Skeletal muscle tissue (tissue), 4 donors: ENCODE results near the gene DDX10. TPM values are rescaled to one million over a fixed set of nuclear protein-coding genes. Genes with fewer than 3 reads are reported as not detected.
A peak's percentile ranks its signal among the peaks of the same experiment; 100 is the strongest.

Source experiments
- H3K27ac ChIP-seq: one replicate; pipeline ENCODE4 v1.7.0; 2013; ENCODE audit warnings: mild to moderate bottlenecking, low read depth, low read length, inconsistent platforms
- H3K27me3 ChIP-seq, 3 donors: one replicate each; pipeline ENCODE4 v1.7.0; 2013; ENCODE audit warnings: low read length in 3 of 3; ENCODE audit not compliant: control insufficient read depth in 3 of 3, insufficient read depth in 3 of 3
- H3K36me3 ChIP-seq, 3 donors: one replicate each; pipeline ENCODE4 v1.7.0; 2013; ENCODE audit warnings: low read length in 3 of 3; ENCODE audit not compliant: control insufficient read depth in 3 of 3, insufficient read depth in 3 of 3
- H3K4me1 ChIP-seq, 3 donors: one replicate each; pipeline ENCODE4 v1.7.0; 2013; ENCODE audit warnings: low read length in 3 of 3, mild to moderate bottlenecking in 3 of 3; ENCODE audit not compliant: control insufficient read depth in 3 of 3, insufficient read depth in 3 of 3
- H3K4me3 ChIP-seq, 3 donors: one replicate each; pipeline ENCODE4 v1.7.0; 2013; ENCODE audit warnings: low read length in 3 of 3
- H3K9ac ChIP-seq, 3 donors: one replicate each; pipeline ENCODE4 v1.7.0; 2013; ENCODE audit warnings: low read length in 3 of 3, mild to moderate bottlenecking in 3 of 3, moderate library complexity in 2 of 3, low read depth in 1 of 3
- H3K9me3 ChIP-seq, 3 donors: one replicate each; pipeline ENCODE4 v1.7.0; 2013; ENCODE audit warnings: low read length in 3 of 3; ENCODE audit not compliant: control insufficient read depth in 3 of 3
- total RNA-seq: library from RNA; depleted of rRNA; stranded (reverse); fragments of >200 nt; gene quantifications from one replicate; pipeline ENCODE4 v1.2.3, GENCODE V29; 2014
- donor health status: Osteomylitis.

Gene DDX10
- 19.3 TPM for total RNA-seq

- Histone ChIP-seq H3K27me3 (no peaks in the 10 kb centered on the region), H3K9ac (peak within 1 kb of the TSS; percentile 85 to 88 (median 86)), H3K4me1 (peaks cover 7 to 19% (median 11%) of the 10 kb centered on the region in 3 donors), H3K27ac (peak within 1 kb of the TSS; percentile 78), H3K9me3 (no peaks in the 10 kb centered on the region), H3K4me3 (peak within 1 kb of the TSS; percentile 84 to 93 (median 88)), H3K36me3 (peaks cover 0 to 12% (median 3%) of the 10 kb centered on the region in 3 donors)
These were observed at the start of gene DDX10 for GRCh38 chr11:108664730-108665525. Gene DDX10, plus strand, starts transcription at chr11:108665069. Its CDS starts 85 bp downstream, at chr11:108665154.

- no peaks in the 10 kb centered on the region for H3K27me3 ChIP-seq
- H3K4me1 ChIP-seq: no peaks in the 10 kb centered on the region
- no peak overlapping the region for H3K27ac ChIP-seq
- H3K9ac ChIP-seq: no peak overlapping the region
- H3K36me3 ChIP-seq: no peaks in the 10 kb centered on the region
- no peaks in the 10 kb centered on the region for H3K9me3 ChIP-seq
- no peak overlapping the region for H3K4me3 ChIP-seq
These were observed 48.3 kb upstream of the DDX10 start for GRCh38 chr11:108616549-108616948.

- Histone ChIP-seq H3K4me3 (no peak overlapping the region), H3K27ac (no peak overlapping the region), H3K9me3 (no peaks in the 10 kb centered on the region), H3K27me3 (no peaks in the 10 kb centered on the region), H3K4me1 (no peaks in the 10 kb centered on the region), H3K36me3 (no peaks in the 10 kb centered on the region), H3K9ac (no peak overlapping the region)
These were observed 47.8 kb upstream of the DDX10 start for GRCh38 chr11:108617055-108617454.

- Histone ChIP-seq H3K36me3 (no peaks in the 10 kb centered on the region), H3K4me1 (no peaks in the 10 kb centered on the region), H3K9ac (no peak overlapping the region), H3K27me3 (no peaks in the 10 kb centered on the region), H3K27ac (no peak overlapping the region), H3K4me3 (no peak overlapping the region), H3K9me3 (no peaks in the 10 kb centered on the region)
These were observed 46.3 kb upstream of the DDX10 start for GRCh38 chr11:108618529-108618928.

GRCh38 chr11:108620958-108621772 is 43.7 kb upstream of the DDX10 start:
- Histone ChIP-seq H3K9ac (no peak overlapping the region), H3K4me1 (no peaks in the 10 kb centered on the region)

GRCh38 chr11:108622341-108622740 is 42.5 kb upstream of the DDX10 start:
- Histone ChIP-seq H3K27ac (no peak overlapping the region), H3K9ac (no peak overlapping the region), H3K4me3 (no peak overlapping the region), H3K36me3 (no peaks in the 10 kb centered on the region), H3K4me1 (no peaks in the 10 kb centered on the region), H3K9me3 (no peaks in the 10 kb centered on the region), H3K27me3 (no peaks in the 10 kb centered on the region)

More at GRCh38 chr11:108620958-108621772, 43.7 kb upstream of the DDX10 start:
- no peak overlapping the region for H3K4me3 ChIP-seq
- no peak overlapping the region for H3K27ac ChIP-seq
- H3K27me3 ChIP-seq: no peaks in the 10 kb centered on the region
- H3K36me3 ChIP-seq: no peaks in the 10 kb centered on the region
- H3K9me3 ChIP-seq: no peaks in the 10 kb centered on the region

- Histone ChIP-seq H3K27me3 (no peaks in the 10 kb centered on the region), H3K4me1 (no peaks in the 10 kb centered on the region), H3K36me3 (no peaks in the 10 kb centered on the region), H3K9ac (no peak overlapping the region), H3K27ac (no peak overlapping the region), H3K4me3 (no peak overlapping the region), H3K9me3 (peaks cover 0 to 10% (median 0%) of the 10 kb centered on the region in 3 donors)
These were observed 40.5 kb upstream of the DDX10 start for GRCh38 chr11:108624196-108624925.

- Histone ChIP-seq H3K4me1 (no peaks in the 10 kb centered on the region), H3K9ac (no peak overlapping the region), H3K9me3 (peaks cover 0 to 11% (median 0%) of the 10 kb centered on the region in 3 donors)
These were observed 36.5 kb upstream of the DDX10 start for GRCh38 chr11:108628326-108628725.

GRCh38 chr11:108628812-108629211 is 36.1 kb upstream of the DDX10 start:
- Histone ChIP-seq H3K36me3 (no peaks in the 10 kb centered on the region), H3K4me3 (no peak overlapping the region), H3K9me3 (peaks cover 0 to 11% (median 0%) of the 10 kb centered on the region in 3 donors), H3K4me1 (no peaks in the 10 kb centered on the region), H3K27ac (no peak overlapping the region), H3K27me3 (no peaks in the 10 kb centered on the region), H3K9ac (no peak overlapping the region)

More at GRCh38 chr11:108628326-108628725, 36.5 kb upstream of the DDX10 start:
- no peaks in the 10 kb centered on the region for H3K27me3 ChIP-seq
- no peak overlapping the region for H3K4me3 ChIP-seq
- H3K36me3 ChIP-seq: no peaks in the 10 kb centered on the region
- no peak overlapping the region for H3K27ac ChIP-seq
